NCI-H2196 (cell line): ENCODE data around the gene E2F3.

Experiments
- DNase-seq: peaks from one replicate; lab custom pipeline; 2025; ENCODE audit not compliant: unreplicated experiment; lab: John Stamatoyannopoulos, UW

The E2F3 gene

DNA sequence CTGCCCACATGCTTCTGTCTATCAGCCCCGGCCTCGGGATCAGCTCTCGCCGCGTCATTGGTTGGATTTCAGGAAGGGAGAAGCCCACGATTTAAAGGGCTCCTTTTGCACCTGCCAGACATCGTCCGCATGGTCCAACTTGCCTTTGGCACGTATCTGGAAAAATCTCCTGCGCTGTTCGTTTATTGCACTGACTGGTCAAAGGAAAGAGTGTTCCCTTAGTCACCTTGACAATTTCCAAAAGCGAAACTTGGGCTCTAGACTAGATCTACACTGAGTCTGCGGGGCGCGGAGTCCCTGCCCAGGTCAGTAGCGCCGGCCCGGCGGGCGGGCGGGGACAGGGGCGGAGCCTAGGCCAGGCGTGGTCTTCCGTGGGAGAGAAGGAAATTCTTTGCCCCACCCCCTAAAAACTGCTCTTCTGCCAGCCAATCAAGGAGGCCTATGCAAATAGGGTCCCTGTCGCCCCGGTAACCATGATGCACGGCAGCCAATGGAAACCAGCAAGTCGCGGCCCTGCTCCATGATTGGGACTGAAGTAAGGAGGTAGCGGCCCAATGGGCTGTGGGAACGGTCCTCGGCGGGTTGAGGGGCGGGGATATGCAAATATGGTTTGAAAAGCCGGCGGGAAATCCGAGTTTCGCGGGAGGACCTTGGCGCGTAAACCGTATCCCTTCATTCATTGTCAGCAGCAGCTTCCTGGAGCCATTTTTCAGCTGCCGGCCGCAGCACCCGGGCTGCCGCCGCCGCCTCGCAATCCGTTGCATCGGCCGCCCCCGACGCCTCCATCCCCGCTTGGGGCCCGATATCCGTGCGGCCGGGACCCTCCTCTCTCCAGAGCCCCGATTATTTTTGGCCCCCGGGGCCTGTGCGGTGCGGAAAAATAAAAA lies at the start of gene E2F3:
TSS of gene E2F3 (plus strand) at position 675 of the 887 bp plus-strand sequence. CDS start 354 bp downstream, outside the sequence.
- DNase-seq = peak; percentile 99

GRCh38 chr6:20352346-20352745 lies 49.3 kb upstream of the E2F3 start:
- no peak for DNase-seq

GRCh38 chr6:20353134-20353533 lies 48.5 kb upstream of the E2F3 start:
- DNase-seq = no peak

DNA sequence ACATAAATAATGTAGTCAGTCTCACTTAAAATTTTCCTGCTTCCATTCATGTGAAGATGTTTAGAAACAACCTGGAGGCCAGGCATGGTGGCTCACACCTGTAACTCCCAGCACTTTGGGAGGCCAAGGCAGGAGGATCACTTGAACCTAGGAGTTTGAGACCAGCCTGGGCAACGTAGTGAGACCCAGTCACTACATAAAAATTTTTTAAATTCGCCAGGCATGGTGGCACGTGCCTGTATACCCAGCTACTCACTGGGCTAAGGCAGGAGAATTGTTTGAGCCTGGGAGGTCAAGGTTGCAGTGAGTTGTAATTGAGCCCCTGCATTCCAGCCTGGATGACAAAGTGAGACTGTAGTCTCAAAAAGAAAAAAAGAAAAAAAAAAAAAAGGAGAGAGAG lies 47.3 kb upstream of the E2F3 start:
- no peak for DNase-seq

GRCh38 chr6:20360471-20361119 lies 41.1 kb upstream of the E2F3 start:
- DNase-seq = no peak

GRCh38 chr6:20362623-20363022 lies 39.1 kb upstream of the E2F3 start:
- no peak for DNase-seq

- DNase-seq = no peak
Measured at GRCh38 chr6:20364327-20364726, 37.4 kb upstream of the E2F3 start.

GRCh38 chr6:20365456-20365855 lies 36.2 kb upstream of the E2F3 start:
- DNase-seq = no peak

DNA sequence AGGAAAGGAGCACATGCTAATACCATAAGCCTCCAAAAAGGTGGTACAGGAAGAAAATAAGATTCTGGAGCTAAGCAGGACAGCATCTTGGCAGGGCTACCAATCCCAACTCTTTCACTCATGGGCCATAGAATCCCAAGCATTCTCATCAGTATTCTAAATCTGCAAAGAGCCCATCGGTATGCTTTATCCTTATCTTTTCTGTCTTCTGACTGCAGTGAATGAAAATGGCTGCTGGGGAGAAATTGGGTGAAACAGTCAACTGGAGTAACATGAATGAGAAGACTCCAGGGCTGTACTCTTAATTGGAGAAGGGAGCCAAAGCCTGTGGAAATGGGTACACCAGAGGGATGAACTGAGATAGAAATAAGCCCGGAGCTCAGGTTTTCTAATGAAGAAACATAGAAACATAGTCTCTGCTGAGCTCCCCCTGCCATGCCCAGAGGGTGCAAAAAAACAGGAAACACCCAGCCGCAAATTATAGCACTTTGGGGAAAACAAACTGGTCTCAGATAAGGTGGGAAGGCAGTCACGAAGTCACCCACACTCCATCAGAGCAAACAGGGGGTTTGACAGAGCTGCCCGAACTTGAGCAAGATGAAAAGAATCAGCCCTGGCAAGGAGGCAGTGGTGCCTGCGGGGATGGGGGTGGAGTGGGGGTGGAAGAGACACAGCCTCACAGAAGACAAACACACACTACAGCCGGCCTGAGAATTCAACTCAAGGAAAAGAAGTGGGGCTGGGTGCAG lies 35.4 kb upstream of the E2F3 start:
- DNase-seq = no peak

DNA sequence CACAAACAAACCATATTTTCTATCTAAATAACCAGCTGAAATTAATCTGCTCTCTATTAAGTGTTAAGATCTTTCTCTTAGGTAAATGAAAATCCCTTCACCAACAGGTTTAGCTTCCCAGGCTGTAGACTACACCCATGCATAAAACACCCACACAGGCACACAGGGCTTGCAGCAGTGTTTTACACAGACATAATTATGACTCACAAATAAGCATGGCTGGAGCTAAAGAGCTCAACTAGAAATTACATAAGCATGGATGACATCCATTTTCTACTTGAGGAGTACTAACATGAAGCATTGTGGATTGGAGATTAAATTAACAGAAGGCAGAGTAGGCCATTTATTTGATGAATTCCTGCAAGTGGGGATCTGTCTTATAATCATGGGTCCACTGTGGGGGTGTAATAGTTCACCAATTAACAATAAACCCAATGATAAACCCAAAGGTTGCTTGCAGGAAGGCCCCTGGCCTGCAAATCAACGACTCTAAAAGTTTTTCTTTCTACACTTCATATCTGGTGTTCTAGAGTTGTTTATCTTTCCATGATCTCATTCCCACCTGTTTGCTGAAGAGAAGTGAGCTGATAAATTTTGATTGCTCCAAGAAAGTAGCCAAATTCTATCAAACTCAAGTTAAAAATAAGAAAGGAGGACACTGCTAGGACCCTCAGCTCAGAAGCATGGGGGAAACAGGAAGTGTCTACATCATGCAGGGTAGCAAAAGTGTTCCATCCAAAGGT lies 33.8 kb upstream of the E2F3 start:
- DNase-seq = no peak

DNA sequence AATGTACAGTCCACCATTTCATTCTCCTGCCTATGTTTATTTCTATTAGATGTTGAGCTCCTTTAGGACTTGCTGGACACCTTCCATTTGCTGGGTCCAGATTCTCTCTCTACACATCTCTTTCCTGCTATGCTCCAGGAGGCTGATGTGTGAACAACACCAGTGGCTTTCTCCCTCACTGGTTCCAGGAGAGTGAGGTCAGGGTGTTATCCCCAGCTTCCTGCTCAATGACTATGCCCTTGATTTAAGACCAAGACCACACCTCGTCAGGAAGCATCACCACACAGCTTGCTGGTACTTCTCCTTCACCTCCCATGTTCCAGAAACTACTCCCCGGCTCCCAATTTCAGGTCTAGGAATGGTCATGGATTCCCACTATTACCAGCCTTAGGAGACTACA lies 31.3 kb upstream of the E2F3 start:
- no peak for DNase-seq

- no peak for DNase-seq
Measured at GRCh38 chr6:20370801-20371200, 30.9 kb upstream of the E2F3 start.

DNA sequence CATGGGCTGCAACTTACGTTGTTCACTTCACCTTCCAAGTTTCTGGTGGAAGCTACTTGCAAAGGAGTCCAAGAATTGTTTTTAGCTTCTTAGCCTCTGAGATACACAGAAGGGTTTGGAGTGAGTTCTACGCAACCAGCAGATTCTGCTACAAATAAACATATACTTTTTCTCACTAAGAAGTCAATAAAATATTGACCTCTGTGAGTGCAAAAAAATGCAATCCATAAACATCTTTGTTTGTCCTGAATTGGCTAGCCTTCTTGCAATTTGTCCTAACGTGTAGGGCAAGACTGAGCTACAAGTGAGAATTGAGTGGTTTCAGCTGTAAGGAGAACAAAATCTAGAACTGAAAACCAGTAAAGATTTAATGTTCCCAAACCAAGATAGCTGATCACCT lies 26.2 kb upstream of the E2F3 start:
- DNase-seq = no peak

- no peak for DNase-seq
Measured at GRCh38 chr6:20377623-20378265, 23.9 kb upstream of the E2F3 start.

GRCh38 chr6:20379231-20379630 lies 22.4 kb upstream of the E2F3 start:
- DNase-seq = no peak

DNA sequence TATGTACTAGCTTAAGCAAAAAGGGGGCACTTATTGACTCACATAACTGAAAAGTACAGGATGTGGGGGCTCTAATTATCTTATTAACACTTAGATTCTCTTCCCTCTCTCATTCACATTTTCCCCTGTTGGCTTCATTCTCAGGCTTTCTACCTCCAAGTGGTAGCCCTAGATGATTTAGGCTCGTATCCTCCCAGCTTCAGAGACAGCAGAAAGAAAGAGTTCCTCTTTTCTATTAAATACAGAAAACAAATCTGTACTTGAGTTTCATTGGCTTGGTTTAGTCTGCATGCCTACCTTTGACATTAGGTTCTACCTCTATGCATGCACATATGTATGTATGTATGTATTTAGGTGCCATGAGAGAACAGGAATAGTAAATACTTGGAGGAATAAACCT lies 15.5 kb upstream of the E2F3 start:
- no peak for DNase-seq

DNA sequence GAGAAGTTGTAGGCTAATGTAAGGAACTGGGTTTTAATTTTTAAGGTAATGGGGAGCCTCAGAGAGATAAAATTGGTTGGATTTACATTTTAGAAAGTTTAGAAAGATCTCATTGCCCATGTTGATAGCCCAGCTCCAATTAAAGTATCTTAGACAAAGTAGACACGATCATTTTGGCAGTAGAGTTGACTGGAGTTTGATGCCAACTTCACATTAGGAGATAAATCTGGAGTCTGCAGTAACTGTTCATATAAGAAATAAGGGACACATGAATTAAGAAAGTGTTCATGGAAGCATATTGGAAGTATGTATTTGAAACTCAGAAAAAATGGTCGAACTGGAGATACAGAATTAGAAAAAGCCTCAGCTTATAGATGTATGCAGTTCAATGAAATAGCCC lies 12.6 kb upstream of the E2F3 start:
- no peak for DNase-seq

GRCh38 chr6:20393297-20393696 lies 8.4 kb upstream of the E2F3 start:
- DNase-seq = no peak

DNA sequence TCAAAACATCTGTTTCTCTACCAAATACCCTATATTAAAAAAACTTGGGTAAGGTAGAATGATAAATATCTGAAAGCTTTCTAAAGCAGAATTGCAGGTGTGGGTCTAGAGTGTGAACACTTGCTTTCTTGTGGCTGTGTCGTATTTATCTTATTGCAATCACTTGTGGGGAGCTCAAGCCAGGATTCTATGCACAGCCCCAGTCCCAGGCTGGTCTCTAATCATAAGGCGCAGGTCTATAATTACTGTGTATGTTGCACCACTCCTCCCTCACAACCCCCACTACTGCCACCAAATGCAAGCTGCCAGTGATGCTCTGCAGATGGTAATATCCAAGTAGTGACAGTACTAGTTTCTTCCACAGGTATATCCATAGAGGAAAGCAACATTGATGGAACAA lies 2.2 kb upstream of the E2F3 start:
- DNase-seq = no peak

GRCh38 chr6:20400456-20401204 lies 1.0 kb upstream of the E2F3 start:
- DNase-seq = peak; percentile 16
